H1 (cell line): ENCODE measurements around the gene DSG2. TPM values are rescaled to one million over a fixed set of nuclear protein-coding genes. Genes with fewer than 3 reads are reported as not detected.

Experiments used
- CTCF ChIA-PET: fragments of 300-600 bp; sonication (Branson Sonifier 250); formaldehyde crosslinking; loops from one replicate; lab custom pipeline; 2021; ENCODE audit not compliant: partially characterized antibody; lab: Charles Lee
- POLR2A ChIA-PET: fragments of 300-600 bp; sonication (Branson Sonifier 250); formaldehyde crosslinking; loops from one replicate; lab custom pipeline; 2021; ENCODE audit warnings: inconsistent platforms; ENCODE audit not compliant: partially characterized antibody; lab: Charles Lee
- DNase-seq, 2 experiments: peaks; one replicate each; pipeline versions ENCODE4 v3.0.0 to v3.0.0-alpha.2; 2010 to 2022; ENCODE audit warnings: low spot score in 2 of 2, low read depth in 1 of 2, mixed read lengths in 1 of 2
- FAIRE-seq: peaks from 2 replicates; lab custom pipeline; 2011; peaks lifted over from hg19 to GRCh38; lab: Jason Lieb, UNC
- H2AFZ ChIP-seq: 2 replicates; pipeline ENCODE4 v1.8.1; 2012; ENCODE audit warnings: low read length, inconsistent platforms
- H2AK5ac ChIP-seq: 2 replicates; pipeline ENCODE4 v1.6.1; 2013; ENCODE audit warnings: low read depth, low read length
- H2BK120ac ChIP-seq: replicated peaks from 2 replicates; pipeline ENCODE3; 2013; ENCODE audit warnings: low read depth, low read length, inconsistent platforms
- H2BK12ac ChIP-seq: 2 replicates; pipeline ENCODE4 v1.6.1; 2013; ENCODE audit warnings: low read depth, low read length
- H2BK15ac ChIP-seq: 2 replicates; pipeline ENCODE4 v1.6.1; 2013; ENCODE audit warnings: low read length
- H2BK20ac ChIP-seq: 2 replicates; pipeline ENCODE4 v1.6.1; 2013; ENCODE audit warnings: low read length
- H2BK5ac ChIP-seq: 2 replicates; pipeline ENCODE4 v1.6.1; 2013; ENCODE audit warnings: low read depth, low read length
- H3K14ac ChIP-seq: 2 replicates; pipeline ENCODE4 v1.6.1; 2013; ENCODE audit warnings: inconsistent platforms; ENCODE audit not compliant: insufficient read length
- H3K18ac ChIP-seq: 2 replicates; pipeline ENCODE4 v1.6.1; 2013; ENCODE audit warnings: low read length; ENCODE audit errors: extremely low read depth
- H3K23ac ChIP-seq: 2 replicates; pipeline ENCODE4 v1.6.1; 2013; ENCODE audit warnings: inconsistent platforms; ENCODE audit not compliant: insufficient read length
- H3K23me2 ChIP-seq: 2 replicates; pipeline ENCODE4 v1.6.1; 2013; ENCODE audit warnings: low read depth, low read length
- H3K27ac ChIP-seq: 2 replicates; pipeline ENCODE4 v1.6.1; 2011; ENCODE audit warnings: low read depth, low read length, inconsistent platforms
- H3K27me3 ChIP-seq, 4 experiments: replicated peaks in 1 of 4; 1 replicate in 1 of 4; 2 replicates in 3 of 4; pipeline versions ENCODE4 v1.6.1 to v1.8.1; 2011 to 2013; ENCODE audit warnings: low read length in 3 of 4, mild to moderate bottlenecking in 3 of 4, inconsistent platforms in 2 of 4, mixed read lengths in 2 of 4, moderate library complexity in 1 of 4; ENCODE audit not compliant: control insufficient read depth in 3 of 4, insufficient read depth in 3 of 4; ENCODE audit errors: extremely low read depth in 1 of 4
- H3K36me3 ChIP-seq, 4 experiments: 2 replicates each; pipeline versions ENCODE4 v1.6.1 to v1.8.1; 2011 to 2013; ENCODE audit warnings: mild to moderate bottlenecking in 4 of 4, low read length in 3 of 4, moderate library complexity in 2 of 4, control low read depth in 1 of 4, inconsistent platforms in 1 of 4; ENCODE audit not compliant: insufficient read depth in 4 of 4, control insufficient read depth in 2 of 4
- H3K4ac ChIP-seq: replicated peaks from 2 replicates; pipeline ENCODE3; 2013; ENCODE audit warnings: low read length, low read depth, mixed read lengths, inconsistent platforms; ENCODE audit not compliant: insufficient read length
- H3K4me1 ChIP-seq, 4 experiments: replicated peaks in 1 of 4; 1 replicate in 1 of 4; 2 replicates in 3 of 4; pipeline versions ENCODE4 v1.6.1 to v1.8.1; 2011 to 2013; ENCODE audit warnings: low read length in 3 of 4, inconsistent platforms in 2 of 4, mixed read lengths in 1 of 4; ENCODE audit not compliant: insufficient read depth in 4 of 4, control insufficient read depth in 3 of 4
- H3K4me2 ChIP-seq, 2 experiments: 2 replicates each; pipeline versions ENCODE4 v1.6.1 to v1.8.1; 2011 to 2013; ENCODE audit warnings: low read depth in 2 of 2, low read length in 2 of 2, control low read depth in 1 of 2, inconsistent platforms in 1 of 2, mild to moderate bottlenecking in 1 of 2; ENCODE audit not compliant: insufficient read depth in 1 of 2
- H3K4me3 ChIP-seq, 4 experiments: fragments of 200-600, 300-600 bp in 1 of 4; sonication (generic), shearing (Covaris generic), sonication (Bioruptor Twin) in 1 of 4; 2 replicates each; pipeline versions ENCODE4 v1.5.1 to v1.8.1; 2011 to 2016; ENCODE audit warnings: low read length in 4 of 4, low read depth in 3 of 4, control low read depth in 2 of 4, inconsistent platforms in 2 of 4, mild to moderate bottlenecking in 2 of 4, mixed read lengths in 1 of 4, moderate library complexity in 1 of 4; ENCODE audit not compliant: insufficient read depth in 2 of 4; ENCODE audit errors: extremely low read depth in 1 of 4
- H3K56ac ChIP-seq: replicated peaks from 2 replicates; pipeline ENCODE3; 2013; ENCODE audit warnings: low read depth, mild to moderate bottlenecking, mixed read lengths, low read length, inconsistent platforms; ENCODE audit not compliant: insufficient read length
- H3K79me1 ChIP-seq: 2 replicates; pipeline ENCODE4 v1.6.1; 2013; ENCODE audit warnings: low read depth, low read length, control low read depth
- H3K79me2 ChIP-seq, 2 experiments: 2 replicates each; pipeline versions ENCODE4 v1.6.1 to v1.8.1; 2012 to 2013; ENCODE audit warnings: low read length in 2 of 2, mild to moderate bottlenecking in 2 of 2, inconsistent platforms in 1 of 2; ENCODE audit not compliant: insufficient read depth in 2 of 2, control insufficient read depth in 1 of 2
- H3K9ac ChIP-seq, 4 experiments: replicated peaks in 1 of 4; 1 replicate in 1 of 4; 2 replicates in 3 of 4; pipeline versions ENCODE4 v1.6.1 to v1.8.1; 2011 to 2013; ENCODE audit warnings: low read depth in 3 of 4, low read length in 3 of 4, control low read depth in 2 of 4, mild to moderate bottlenecking in 2 of 4, moderate library complexity in 2 of 4, inconsistent platforms in 1 of 4; ENCODE audit errors: extremely low read depth in 1 of 4
- H3K9me3 ChIP-seq, 2 experiments: 2 replicates each; pipeline versions ENCODE4 v1.6.1 to v1.8.1; 2012 to 2013; ENCODE audit warnings: mild to moderate bottlenecking in 2 of 2, moderate library complexity in 2 of 2, control low read depth in 1 of 2, inconsistent platforms in 1 of 2, low read depth in 1 of 2, low read length in 1 of 2, mixed read lengths in 1 of 2; ENCODE audit not compliant: insufficient read depth in 2 of 2
- H4K20me1 ChIP-seq, 2 experiments: replicated peaks in 1 of 2; 2 replicates each; pipeline versions ENCODE3 to v1.8.1; 2011 to 2013; ENCODE audit warnings: inconsistent platforms in 2 of 2, low read length in 2 of 2, mild to moderate bottlenecking in 1 of 2; ENCODE audit not compliant: insufficient read depth in 2 of 2, control insufficient read depth in 1 of 2
- H4K5ac ChIP-seq: 2 replicates; pipeline ENCODE4 v1.6.1; 2013; ENCODE audit warnings: low read length, low read depth, mixed read lengths, inconsistent platforms; ENCODE audit not compliant: insufficient read length
- H4K8ac ChIP-seq: 2 replicates; pipeline ENCODE4 v1.8.0; 2013; ENCODE audit warnings: mild to moderate bottlenecking, moderate library complexity, low read length, inconsistent platforms; ENCODE audit not compliant: insufficient read depth; ENCODE audit errors: extremely low read depth
- H4K91ac ChIP-seq: replicated peaks from 2 replicates; pipeline ENCODE3; 2013; ENCODE audit warnings: low read length, mixed read lengths, inconsistent platforms; ENCODE audit not compliant: insufficient read length
- CREB1 ChIP-seq: IDR thresholded peaks from 2 replicates; pipeline ENCODE4 v1.6.1; 2012; ENCODE audit warnings: inconsistent platforms
- E2F6 ChIP-seq: IDR thresholded peaks from 2 replicates; pipeline ENCODE4 v1.6.1; 2012; ENCODE audit warnings: inconsistent platforms
- EP300 ChIP-seq, 2 experiments: IDR thresholded peaks; 1 replicate in 1 of 2; 2 replicates in 1 of 2; pipeline ENCODE4 v1.6.1; 2011 to 2012; ENCODE audit warnings: low read depth in 2 of 2, low read length in 2 of 2, mild to moderate bottlenecking in 2 of 2, borderline replicate concordance in 1 of 2, inconsistent platforms in 1 of 2, moderate library complexity in 1 of 2
- FOSL1 ChIP-seq: IDR thresholded peaks from 2 replicates; pipeline ENCODE4 v1.6.1; 2011; ENCODE audit warnings: mild to moderate bottlenecking, low read depth, low read length, moderate library complexity; ENCODE audit not compliant: insufficient read depth
- KDM1A ChIP-seq: fragments of 200-600, 300-600 bp; sonication (generic); IDR thresholded peaks from 2 replicates; pipeline ENCODE4 v1.7.1; 2016; ENCODE audit warnings: mild to moderate bottlenecking, low read length, borderline replicate concordance
- NRF1 ChIP-seq: IDR thresholded peaks from 2 replicates; pipeline ENCODE4 v1.6.1; 2011; ENCODE audit warnings: mild to moderate bottlenecking, low read depth, low read length, improper control_type of control experiment
- POLR2A ChIP-seq, 2 experiments: IDR thresholded peaks; 1 replicate in 1 of 2; 2 replicates in 1 of 2; pipeline ENCODE4 v1.6.1; 2011; ENCODE audit warnings: low read depth in 2 of 2, low read length in 2 of 2, mild to moderate bottlenecking in 2 of 2; ENCODE audit errors: control extremely low read depth in 1 of 2
- POLR2AphosphoS5 ChIP-seq: IDR thresholded peaks from 2 replicates; pipeline ENCODE4 v1.6.1; 2011; ENCODE audit warnings: low read depth, low read length
- SP2 ChIP-seq: IDR thresholded peaks from 2 replicates; pipeline ENCODE4 v1.6.1; 2012; ENCODE audit warnings: mild to moderate bottlenecking, low read length, inconsistent platforms
- SP4 ChIP-seq: IDR thresholded peaks from 2 replicates; pipeline ENCODE4 v1.6.1; 2012; ENCODE audit warnings: low read length, inconsistent platforms
- TCF12 ChIP-seq: IDR thresholded peaks from 2 replicates; pipeline ENCODE4 v1.6.1; 2011; ENCODE audit warnings: low read depth, mild to moderate bottlenecking, low read length
- TEAD4 ChIP-seq: IDR thresholded peaks from 2 replicates; pipeline ENCODE4 v1.6.1; 2012; ENCODE audit warnings: low read depth, low read length, inconsistent platforms, mixed read lengths
- ZNF274 ChIP-seq: IDR thresholded peaks from 2 replicates; pipeline ENCODE4 v1.7.0; 2012; ENCODE audit warnings: low read length, borderline replicate concordance; ENCODE audit errors: extremely low read depth
- WGBS, 2 experiments: shearing (Covaris generic) in 1 of 2; methylation state at CpG; one replicate each; pipeline versions ENCODE4 v1.1.6 to v1.1.7; 2013 to 2015; ENCODE audit warnings: low lambda C conversion rate in 2 of 2, mixed read lengths in 2 of 2, inconsistent platforms in 1 of 2, low coverage in 1 of 2, missing lambda C conversion rate in 1 of 2; ENCODE audit not compliant: insufficient replicate concordance in 2 of 2, insufficient coverage in 1 of 2, insufficient read length in 1 of 2; ENCODE audit errors: extremely low coverage in 1 of 2, missing lambda C conversion rate in 1 of 2; 5-methylcytosine and 5-hydroxymethylcytosine counted together
- polyA plus RNA-seq, 7 experiments: library from polyadenylated mRNA; depleted of rRNA in 3 of 7; stranded (reverse) in 5 of 7; unstranded in 2 of 7; fragments of >200 nt in 5 of 7; fragments of 200-250 nt in 2 of 7; gene quantifications; 1 replicate in 5 of 7; 2 replicates in 1 of 7; 4 replicates in 1 of 7; pipeline versions ENCODE4 v1.2.1 to v1.2.3, GENCODE V29; 2011 to 2013; ENCODE audit warnings: missing spikeins in 2 of 7, mixed read lengths in 2 of 7
- total RNA-seq: library from RNA; stranded (reverse); fragmentation: NEBNext Ultra II Directional; extraction: Animal tissue kit (Norgen Biotek cat#: 25700); gene quantifications from 2 replicates; pipeline ENCODE4 v1.2.1, GENCODE V29; 2021

DSG2 gene
- total and polyA plus RNA-seq, 2 of the 8 experiments (the other 6 are each of a cell fraction or from before 2014, with no cell fraction given) = 60.1 to 144 TPM

GRCh38 chr18:31504455-31505147 is 6.6 kb downstream of the DSG2 start:
- CTCF ChIA-PET = interaction anchor here (0.9 to 2.5 kb wide), 2 partner anchors 80 to 461 kb away, joined by 3 to 5 read pairs; no protein-coding TSS in a partner anchor
- Histone ChIP-seq H3K4me2 (no peak overlapping the region), H3K36me3 (peaks cover 0 to 2% (median under 1%) of the 10 kb centered on the region in 4 experiments; a peak in 3 of 8 replicates), H2AK5ac (no peak overlapping the region), H4K8ac (no peak overlapping the region), H3K14ac (no peak overlapping the region), H3K4me1 (peaks cover 2 to 10% (median 5%) of the 10 kb centered on the region in 4 experiments; a peak in 5 of 7 replicates), H3K9ac (no peak overlapping the region), H2BK15ac (no peak overlapping the region), H3K9me3 (no peaks in the 10 kb centered on the region), H2AFZ (no peak overlapping the region), H3K56ac (no peak overlapping the region), H3K23ac (no peak overlapping the region), H3K18ac (no peak overlapping the region), H2BK5ac (no peak overlapping the region), H3K79me1 (peaks cover 15% of the 10 kb centered on the region), H4K91ac (no peak overlapping the region), H3K27ac (no peak overlapping the region), H3K79me2 (peaks cover 13 to 94% of the 10 kb centered on the region in 2 experiments), H3K4ac (no peak overlapping the region), H3K27me3 (peaks cover 0 to 1% (median 0%) of the 10 kb centered on the region in 4 experiments; a peak in 1 of 7 replicates), H4K5ac (no peak overlapping the region), H2BK20ac (no peak overlapping the region), H2BK12ac (no peak overlapping the region), H3K23me2 (no peaks in the 10 kb centered on the region), H3K4me3 (no peak overlapping the region), H2BK120ac (no peak overlapping the region), H4K20me1 (peaks cover 4 to 5% of the 10 kb centered on the region in 2 experiments)
- no peak for FAIRE-seq
- 89% methylated on average over 10 of the region's 10 CpGs; no CpG with 5 or more reads in 1 of the 2 experiments for WGBS, 2 experiments
- POLR2A ChIA-PET = interaction anchor here (1.1 kb wide), 1 partner anchor 42 kb away, joined by 4 read pairs; no protein-coding TSS in a partner anchor
- no peak for DNase-seq
- no peak for TF ChIP-seq KDM1A
- TF ChIP-seq EP300 (IDR thresholded peaks at IDR 0.05; ENCODE audit: borderline replicate concordance in 1 of 2, low read depth in 2 of 2, low read length in 2 of 2) = no peak
- TF ChIP-seq TEAD4 = no peak
- TF ChIP-seq CREB1 = no peak
- no peak for TF ChIP-seq E2F6
- TF ChIP-seq POLR2A (IDR thresholded peaks at IDR 0.05; ENCODE audit: control extremely low read depth in 1 of 2, low read depth in 2 of 2, low read length in 2 of 2) = no peak
- no peak for TF ChIP-seq SP2
- TF ChIP-seq ZNF274 = no peak
- no peak for TF ChIP-seq POLR2AphosphoS5
- TF ChIP-seq SP4 = no peak
- TF ChIP-seq TCF12 = no peak
- no peak for TF ChIP-seq FOSL1
- no peak for TF ChIP-seq NRF1
